Loucy (cell line): ENCODE measurements around the gene PHACTR3.

Source experiments
- H2AFZ ChIP-seq: fragments of 200-600 bp; sonication (generic); 2 replicates; pipeline ENCODE4 v1.6.0; 2016; ENCODE audit warnings: antibody characterized with exemption, mild to moderate bottlenecking, low read length, moderate library complexity
- H3F3A ChIP-seq: fragments of 200-600 bp; 2 replicates; pipeline ENCODE4 v1.6.0; 2016; ENCODE audit warnings: antibody characterized with exemption, low read depth, mild to moderate bottlenecking
- H3K27me3 ChIP-seq: fragments of 200-600 bp; sonication (generic); 2 replicates; pipeline ENCODE4 v1.6.1; 2014; ENCODE audit warnings: low read length, mild to moderate bottlenecking; ENCODE audit not compliant: insufficient read depth, poor library complexity, severe bottlenecking
- H3K36me3 ChIP-seq: fragments of 200-600 bp; sonication (generic); 2 replicates; pipeline ENCODE4 v1.6.1; 2016; ENCODE audit warnings: low read length; ENCODE audit not compliant: insufficient read depth
- H3K4me1 ChIP-seq: fragments of 200-600 bp; sonication (generic); 2 replicates; pipeline ENCODE4 v1.5.1; 2014; ENCODE audit warnings: low read length, mild to moderate bottlenecking; ENCODE audit not compliant: insufficient read depth, poor library complexity, severe bottlenecking
- H3K4me2 ChIP-seq: fragments of 200-600 bp; sonication (generic); 2 replicates; pipeline ENCODE4 v1.6.0; 2014; ENCODE audit warnings: antibody characterized with exemption, low read length, low read depth, mild to moderate bottlenecking; ENCODE audit not compliant: poor library complexity, severe bottlenecking
- H3K4me3 ChIP-seq: fragments of 200-600 bp; sonication (generic); 2 replicates; pipeline ENCODE4 v1.5.1; 2014; ENCODE audit warnings: low read length, mild to moderate bottlenecking, mixed read lengths; ENCODE audit not compliant: poor library complexity, severe bottlenecking
- H3K79me2 ChIP-seq: fragments of 200-600 bp; sonication (generic); 2 replicates; pipeline ENCODE4 v1.6.1; 2014; ENCODE audit warnings: low read length; ENCODE audit not compliant: insufficient read depth
- H3K9ac ChIP-seq: fragments of 200-600 bp; sonication (generic); 2 replicates; pipeline ENCODE4 v1.6.0; 2014; ENCODE audit warnings: mild to moderate bottlenecking, low read depth, low read length, moderate library complexity; ENCODE audit not compliant: poor library complexity, severe bottlenecking
- H3K9me2 ChIP-seq: fragments of 200-600 bp; sonication (generic); replicated peaks from 2 replicates; pipeline ENCODE4 v1.6.1; 2016; ENCODE audit warnings: low read depth, low read length, mixed read lengths
- H3K9me3 ChIP-seq: fragments of 200-600 bp; sonication (generic); 2 replicates; pipeline ENCODE4 v1.6.1; 2014; ENCODE audit warnings: mild to moderate bottlenecking, antibody characterized with exemption, low read length, low read depth; ENCODE audit not compliant: insufficient read depth
- H4K20me1 ChIP-seq: fragments of 200-600 bp; sonication (generic); 2 replicates; pipeline ENCODE4 v1.6.0; 2014; ENCODE audit warnings: antibody characterized with exemption, low read length, mild to moderate bottlenecking; ENCODE audit not compliant: insufficient read depth, poor library complexity, severe bottlenecking
- EZH2phosphoT487 ChIP-seq: fragments of 200-600 bp; IDR thresholded peaks from 2 replicates; pipeline ENCODE4 v1.6.1; 2018; ENCODE audit warnings: antibody characterized with exemption, mild to moderate bottlenecking, moderate library complexity, borderline replicate concordance
- TF ChIP-seq, protein P1 (sequence below): fragments of 200-600 bp; sonication (generic); conservative IDR thresholded peaks from 2 replicates; pipeline ENCODE4 v1.5.1; 2014; ENCODE audit warnings: mild to moderate bottlenecking, antibody characterized with exemption, low read length

Gene PHACTR3

DNA sequence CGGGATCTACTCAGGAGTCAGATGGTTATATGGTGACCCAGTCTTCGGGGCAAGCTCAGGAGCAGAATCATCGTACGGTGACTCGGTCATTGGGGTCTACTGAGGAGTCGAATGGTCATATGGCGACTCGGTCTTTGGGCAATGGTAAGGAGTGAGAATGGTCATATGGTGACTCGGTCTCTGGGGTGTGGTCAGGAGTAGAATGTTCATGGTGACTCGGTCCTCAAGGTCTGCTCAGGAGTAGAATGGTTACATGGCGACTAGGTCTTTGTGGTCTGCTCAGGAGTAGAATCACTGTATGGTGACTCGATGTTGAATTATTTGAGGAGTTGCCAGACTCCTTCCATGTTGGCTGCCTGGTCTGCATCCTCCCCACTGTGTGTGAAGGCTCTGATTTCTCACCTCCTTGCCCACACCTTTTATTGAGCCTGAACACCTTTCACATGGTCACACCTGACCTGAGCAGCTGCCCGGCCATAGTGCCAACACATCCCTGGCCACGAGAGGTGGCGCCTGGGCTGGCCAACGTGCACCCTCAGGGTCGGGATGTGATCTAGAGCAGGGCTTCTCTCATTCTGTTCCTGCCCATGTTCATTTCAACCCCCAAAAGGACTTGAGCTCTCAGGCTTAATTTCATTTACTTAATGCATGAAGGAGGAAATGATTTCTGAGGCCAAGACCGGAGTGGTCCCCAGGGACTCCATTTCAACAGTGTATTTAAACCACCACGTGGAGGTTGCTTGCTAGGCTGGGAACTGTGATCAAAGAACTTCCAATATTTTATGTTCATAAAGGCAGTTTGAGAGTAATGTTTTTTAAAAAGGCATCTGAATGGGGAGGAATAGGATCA lies 119.5 kb downstream of the PHACTR3 start:
- Histone ChIP-seq H3K4me2 (peak overlapping the region; percentile 71), H3K36me3 (no peaks in the 10 kb centered on the region), H3K9me3 (no peaks in the 10 kb centered on the region), H3K79me2 (peaks cover 78% of the 10 kb centered on the region), H4K20me1 (peaks cover 12% of the 10 kb centered on the region), H3K4me3 (peak overlapping the region; percentile 48), H3K9ac (peak overlapping the region; percentile 56), H3F3A (peaks cover 3% of the 10 kb centered on the region; the same call in 1 of the 2 replicates), H3K4me1 (peaks cover 49% of the 10 kb centered on the region), H3K27me3 (no peaks in the 10 kb centered on the region), H2AFZ (no peak overlapping the region), H3K9me2 (no peaks in the 10 kb centered on the region)
- no peak for TF ChIP-seq EZH2phosphoT487
- TF ChIP-seq, protein P1, sequence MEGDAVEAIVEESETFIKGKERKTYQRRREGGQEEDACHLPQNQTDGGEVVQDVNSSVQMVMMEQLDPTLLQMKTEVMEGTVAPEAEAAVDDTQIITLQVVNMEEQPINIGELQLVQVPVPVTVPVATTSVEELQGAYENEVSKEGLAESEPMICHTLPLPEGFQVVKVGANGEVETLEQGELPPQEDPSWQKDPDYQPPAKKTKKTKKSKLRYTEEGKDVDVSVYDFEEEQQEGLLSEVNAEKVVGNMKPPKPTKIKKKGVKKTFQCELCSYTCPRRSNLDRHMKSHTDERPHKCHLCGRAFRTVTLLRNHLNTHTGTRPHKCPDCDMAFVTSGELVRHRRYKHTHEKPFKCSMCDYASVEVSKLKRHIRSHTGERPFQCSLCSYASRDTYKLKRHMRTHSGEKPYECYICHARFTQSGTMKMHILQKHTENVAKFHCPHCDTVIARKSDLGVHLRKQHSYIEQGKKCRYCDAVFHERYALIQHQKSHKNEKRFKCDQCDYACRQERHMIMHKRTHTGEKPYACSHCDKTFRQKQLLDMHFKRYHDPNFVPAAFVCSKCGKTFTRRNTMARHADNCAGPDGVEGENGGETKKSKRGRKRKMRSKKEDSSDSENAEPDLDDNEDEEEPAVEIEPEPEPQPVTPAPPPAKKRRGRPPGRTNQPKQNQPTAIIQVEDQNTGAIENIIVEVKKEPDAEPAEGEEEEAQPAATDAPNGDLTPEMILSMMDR, result no peak

DNA sequence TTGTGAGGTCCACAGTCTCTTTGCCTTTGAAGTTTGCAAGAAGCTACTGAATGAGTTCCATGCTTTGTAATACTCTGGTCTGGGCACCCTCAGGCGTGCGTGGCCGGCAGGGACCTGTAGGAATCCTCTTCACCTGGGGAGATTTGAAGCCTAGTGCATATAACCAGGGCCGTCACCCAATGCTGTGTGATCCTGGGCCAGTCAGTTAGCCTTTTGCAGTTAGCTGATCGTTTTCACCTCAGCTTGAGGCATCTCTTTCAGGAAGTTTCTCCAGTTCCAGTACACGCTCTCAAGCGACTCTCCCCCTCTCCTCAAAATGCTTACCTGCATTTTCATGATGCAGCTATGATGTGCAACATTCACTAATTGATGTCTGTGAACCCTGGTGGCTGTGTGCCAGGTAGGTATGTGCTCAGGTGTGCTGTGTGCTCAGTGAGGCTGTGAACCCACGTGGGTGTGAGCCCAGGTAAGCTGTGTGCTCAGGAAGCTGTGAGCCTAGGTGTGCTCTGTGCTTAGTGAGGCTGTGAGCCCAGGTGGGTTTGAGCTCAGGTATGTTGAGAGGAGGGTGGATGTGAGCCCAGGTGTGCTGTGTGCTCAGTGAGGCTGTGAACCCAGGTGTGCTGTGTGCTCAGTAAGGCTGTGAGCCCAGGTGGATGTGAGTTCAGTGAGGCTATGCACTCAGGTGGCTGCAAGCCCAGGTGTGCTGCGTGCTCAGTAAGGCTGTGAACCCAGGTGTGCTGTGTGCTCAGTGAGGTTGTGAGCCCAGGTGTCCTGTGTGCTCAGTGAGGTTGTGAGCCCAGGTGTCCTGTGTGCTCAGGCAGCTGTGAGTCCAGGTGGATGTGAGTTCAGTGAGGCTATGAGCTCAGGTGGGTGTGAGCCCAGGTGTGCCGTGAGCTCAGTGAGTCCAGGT lies 120.4 kb downstream of the PHACTR3 start:
- no peak for TF ChIP-seq EZH2phosphoT487
- TF ChIP-seq, protein P1, result no peak
- Histone ChIP-seq H4K20me1 (peaks cover 12% of the 10 kb centered on the region), H3K79me2 (peaks cover 79% of the 10 kb centered on the region), H3K4me3 (peak overlapping the region; percentile 48), H3F3A (peaks cover 3% of the 10 kb centered on the region; the same call in 1 of the 2 replicates), H2AFZ (no peak overlapping the region), H3K27me3 (no peaks in the 10 kb centered on the region), H3K9me3 (no peaks in the 10 kb centered on the region), H3K9ac (peak overlapping the region; percentile 56), H3K4me1 (peaks cover 49% of the 10 kb centered on the region), H3K9me2 (no peaks in the 10 kb centered on the region), H3K4me2 (peak overlapping the region; percentile 71), H3K36me3 (no peaks in the 10 kb centered on the region)

DNA sequence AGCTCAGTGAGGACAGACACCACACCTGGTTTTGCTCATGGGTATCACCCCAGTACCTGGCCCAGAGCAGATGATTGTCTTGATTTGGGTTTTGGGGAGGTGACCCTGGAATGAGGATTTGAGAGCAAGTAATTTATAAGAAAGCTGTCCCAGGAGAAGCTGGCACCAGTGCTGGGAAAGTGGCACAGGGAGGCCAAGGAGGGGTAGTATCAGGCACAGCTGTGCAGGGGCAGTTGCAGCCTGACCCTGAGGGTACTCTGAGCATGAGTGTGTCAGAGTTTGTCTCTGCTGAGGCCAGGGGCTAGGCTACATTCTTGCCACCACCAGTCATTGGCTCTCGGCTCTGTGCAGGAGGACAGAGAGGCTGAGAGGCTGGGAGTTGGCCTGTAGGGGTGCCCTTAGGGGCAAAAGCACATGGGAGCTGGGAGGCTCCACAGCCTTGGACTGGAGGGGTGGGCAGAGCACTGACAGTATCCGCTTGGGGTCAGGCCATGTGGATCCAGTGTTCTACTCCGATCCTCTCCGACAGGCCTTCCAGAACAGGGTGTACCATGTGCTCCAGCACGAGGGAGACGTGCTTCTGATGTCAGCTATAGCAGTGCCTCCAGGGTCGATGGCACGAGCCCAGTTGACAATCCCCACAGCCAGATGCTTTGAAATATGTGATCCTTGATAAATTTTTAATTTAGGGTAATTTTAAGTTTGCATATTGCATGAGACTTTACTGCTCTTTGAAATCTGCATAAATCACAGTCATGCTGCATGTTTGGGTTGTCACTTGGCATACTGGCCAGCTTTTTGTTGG lies 121.3 kb downstream of the PHACTR3 start:
- H3K9ac ChIP-seq, result no peak overlapping the region
- H3K79me2 ChIP-seq, result peaks cover 74% of the 10 kb centered on the region
- H3K4me1 ChIP-seq, result peaks cover 51% of the 10 kb centered on the region
- peaks cover 3% of the 10 kb centered on the region; the same call in 1 of the 2 replicates for H3F3A ChIP-seq
- peak overlapping the region; percentile 71 for H3K4me2 ChIP-seq
- H3K9me3 ChIP-seq, result no peaks in the 10 kb centered on the region
- no peak overlapping the region for H2AFZ ChIP-seq
- no peaks in the 10 kb centered on the region for H3K36me3 ChIP-seq
- no peaks in the 10 kb centered on the region for H3K9me2 ChIP-seq
- TF ChIP-seq, protein P1, result no peak
- TF ChIP-seq EZH2phosphoT487, result no peak
- no peaks in the 10 kb centered on the region for H3K27me3 ChIP-seq
- peaks cover 12% of the 10 kb centered on the region for H4K20me1 ChIP-seq
- H3K4me3 ChIP-seq, result no peak overlapping the region
